Activated naive CD4-positive, alpha-beta T cell treated with anti-CD3 and anti-CD28 coated beads, Interleukin-2, amount 10 ng/mL, durations not matched to agents 7 days and 5 days (primary cell): Measurements from ENCODE around the gene ST7L.

ENCODE experiments used
- CTCF ChIA-PET: fragments of 350-600 bp; sonication (Branson Sonifier 250); formaldehyde crosslinking; loops from one replicate; lab custom pipeline; 2021; ENCODE audit warnings: antibody characterized with exemption; lab: Charles Lee
- DNase-seq: peaks from one replicate; pipeline ENCODE4 v3.0.0-alpha.2; 2020
- H3K27ac Mint-ChIP-seq: one replicate; pipeline ENCODE4 v1.8.0; 2021; ENCODE audit warnings: mild to moderate bottlenecking, moderate library complexity, mixed read lengths
- H3K27me3 Mint-ChIP-seq: one replicate; pipeline ENCODE4 v1.8.0; 2021; ENCODE audit warnings: mild to moderate bottlenecking, mixed read lengths
- H3K36me3 Mint-ChIP-seq: one replicate; pipeline ENCODE4 v1.8.0; 2021; ENCODE audit warnings: mixed read lengths
- H3K4me1 Mint-ChIP-seq: one replicate; pipeline ENCODE4 v1.8.0; 2021; ENCODE audit warnings: mixed read lengths
- H3K4me3 Mint-ChIP-seq: one replicate; pipeline ENCODE4 v1.8.0; 2021; ENCODE audit warnings: mild to moderate bottlenecking, moderate library complexity, mixed read lengths
- H3K9me3 Mint-ChIP-seq: one replicate; pipeline ENCODE4 v1.8.0; 2021; ENCODE audit warnings: mixed read lengths

The ST7L gene

GRCh38 chr1:112594208-112594876, 24.6 kb downstream of the ST7L start:
- H3K9me3 Mint-ChIP-seq: no peaks in the 10 kb centered on the region
- no peaks in the 10 kb centered on the region for H3K27me3 Mint-ChIP-seq
- DNase-seq: no peak
- no peak overlapping the region for H3K27ac Mint-ChIP-seq
- H3K4me1 Mint-ChIP-seq: no peaks in the 10 kb centered on the region
- no peak overlapping the region for H3K4me3 Mint-ChIP-seq
- peaks cover 10% of the 10 kb centered on the region for H3K36me3 Mint-ChIP-seq
- CTCF ChIA-PET: no interaction called here

GRCh38 chr1:112589766-112590165, 29.2 kb downstream of the ST7L start:
- no peaks in the 10 kb centered on the region for H3K4me1 Mint-ChIP-seq
- H3K9me3 Mint-ChIP-seq: no peaks in the 10 kb centered on the region
- H3K36me3 Mint-ChIP-seq: peaks cover 9% of the 10 kb centered on the region
- no peak for DNase-seq
- H3K27ac Mint-ChIP-seq: no peak overlapping the region
- no peaks in the 10 kb centered on the region for H3K27me3 Mint-ChIP-seq
- CTCF ChIA-PET: no interaction called here
- H3K4me3 Mint-ChIP-seq: no peak overlapping the region

- H3K4me3 Mint-ChIP-seq: no peak overlapping the region
- CTCF ChIA-PET: interaction anchor here (0.6 kb wide), 1 partner anchor 367 kb away, joined by 3 read pairs; no protein-coding TSS in a partner anchor
- H3K27me3 Mint-ChIP-seq: no peaks in the 10 kb centered on the region
- H3K36me3 Mint-ChIP-seq: no peaks in the 10 kb centered on the region
- no peak for DNase-seq
- no peaks in the 10 kb centered on the region for H3K4me1 Mint-ChIP-seq
- no peak overlapping the region for H3K27ac Mint-ChIP-seq
- H3K9me3 Mint-ChIP-seq: no peaks in the 10 kb centered on the region
Measured at GRCh38 chr1:112583366-112583765, 35.6 kb downstream of the ST7L start.

GRCh38 chr1:112581586-112582192, 37.3 kb downstream of the ST7L start:
- no peak overlapping the region for H3K4me3 Mint-ChIP-seq
- CTCF ChIA-PET: interaction anchor here (1.2 kb wide), 1 partner anchor 93 kb away, joined by 3 read pairs; the partner anchor contains the start of gene MOV10
- peaks cover 7% of the 10 kb centered on the region for H3K36me3 Mint-ChIP-seq
- H3K27ac Mint-ChIP-seq: no peak overlapping the region
- no peaks in the 10 kb centered on the region for H3K9me3 Mint-ChIP-seq
- H3K4me1 Mint-ChIP-seq: no peaks in the 10 kb centered on the region
- no peak for DNase-seq
- H3K27me3 Mint-ChIP-seq: no peaks in the 10 kb centered on the region

GRCh38 chr1:112579801-112580510, 39.0 kb downstream of the ST7L start:
- DNase-seq: no peak

GRCh38 chr1:112576240-112576639, 42.7 kb downstream of the ST7L start:
- Mint-ChIP-seq H3K9me3 (no peaks in the 10 kb centered on the region), H3K27ac (no peak overlapping the region), H3K4me3 (no peak overlapping the region), H3K27me3 (no peaks in the 10 kb centered on the region), H3K36me3 (peaks cover 17% of the 10 kb centered on the region), H3K4me1 (no peaks in the 10 kb centered on the region)
- CTCF ChIA-PET: no interaction called here
- DNase-seq: no peak

More at GRCh38 chr1:112579801-112580510, 39.0 kb downstream of the ST7L start:
- Mint-ChIP-seq H3K36me3 (peaks cover 14% of the 10 kb centered on the region), H3K4me1 (no peaks in the 10 kb centered on the region), H3K4me3 (no peak overlapping the region), H3K27me3 (no peaks in the 10 kb centered on the region), H3K27ac (no peak overlapping the region), H3K9me3 (no peaks in the 10 kb centered on the region)
- CTCF ChIA-PET: no interaction called here

GRCh38 chr1:112575154-112575804, 43.7 kb downstream of the ST7L start:
- H3K36me3 Mint-ChIP-seq: peaks cover 17% of the 10 kb centered on the region
- H3K9me3 Mint-ChIP-seq: no peaks in the 10 kb centered on the region
- no peak overlapping the region for H3K4me3 Mint-ChIP-seq
- H3K4me1 Mint-ChIP-seq: no peaks in the 10 kb centered on the region
- CTCF ChIA-PET: no interaction called here
- DNase-seq: no peak
- no peak overlapping the region for H3K27ac Mint-ChIP-seq
- no peaks in the 10 kb centered on the region for H3K27me3 Mint-ChIP-seq

GRCh38 chr1:112565800-112566199, 53.1 kb downstream of the ST7L start:
- Mint-ChIP-seq H3K9me3 (no peaks in the 10 kb centered on the region), H3K36me3 (peaks cover 3% of the 10 kb centered on the region), H3K4me3 (no peak overlapping the region), H3K27me3 (no peaks in the 10 kb centered on the region), H3K4me1 (no peaks in the 10 kb centered on the region), H3K27ac (no peak overlapping the region)
- no peak for DNase-seq
- CTCF ChIA-PET: no interaction called here

GRCh38 chr1:112564081-112564480, 54.9 kb downstream of the ST7L start:
- Mint-ChIP-seq H3K27me3 (no peaks in the 10 kb centered on the region), H3K4me1 (no peaks in the 10 kb centered on the region), H3K9me3 (no peaks in the 10 kb centered on the region), H3K27ac (no peak overlapping the region), H3K36me3 (peaks cover under 1% of the 10 kb centered on the region), H3K4me3 (no peak overlapping the region)
- CTCF ChIA-PET: no interaction called here
- no peak for DNase-seq

- no peak for DNase-seq
- CTCF ChIA-PET: interaction anchor here (0.5 kb wide), 1 partner anchor 26 kb away, joined by 3 read pairs; no protein-coding TSS in a partner anchor
- Mint-ChIP-seq H3K27me3 (no peaks in the 10 kb centered on the region), H3K4me1 (no peaks in the 10 kb centered on the region), H3K27ac (no peak overlapping the region), H3K4me3 (no peak overlapping the region), H3K9me3 (no peaks in the 10 kb centered on the region), H3K36me3 (no peaks in the 10 kb centered on the region)
Measured at GRCh38 chr1:112563341-112563740, 55.6 kb downstream of the ST7L start.

- Mint-ChIP-seq H3K4me3 (no peak overlapping the region), H3K27ac (no peak overlapping the region), H3K9me3 (no peaks in the 10 kb centered on the region), H3K4me1 (peaks cover 2% of the 10 kb centered on the region), H3K36me3 (peaks cover 4% of the 10 kb centered on the region), H3K27me3 (no peaks in the 10 kb centered on the region)
- CTCF ChIA-PET: interaction anchor here (0.6 kb wide), 1 partner anchor 739 kb away, joined by 3 read pairs; no protein-coding TSS in a partner anchor
- no peak for DNase-seq
Measured at GRCh38 chr1:112558634-112559033, 60.3 kb downstream of the ST7L start.

- peaks cover 2% of the 10 kb centered on the region for H3K4me1 Mint-ChIP-seq
- H3K4me3 Mint-ChIP-seq: no peak overlapping the region
- CTCF ChIA-PET: no interaction called here
- H3K27ac Mint-ChIP-seq: no peak overlapping the region
- H3K9me3 Mint-ChIP-seq: no peaks in the 10 kb centered on the region
- DNase-seq: no peak
- H3K36me3 Mint-ChIP-seq: peaks cover 4% of the 10 kb centered on the region
- no peaks in the 10 kb centered on the region for H3K27me3 Mint-ChIP-seq
Measured at GRCh38 chr1:112557385-112557784, 61.6 kb downstream of the ST7L start.

GRCh38 chr1:112554411-112554810, 64.5 kb downstream of the ST7L start:
- H3K27me3 Mint-ChIP-seq: no peaks in the 10 kb centered on the region
- no peaks in the 10 kb centered on the region for H3K9me3 Mint-ChIP-seq
- no peak overlapping the region for H3K4me3 Mint-ChIP-seq
- H3K27ac Mint-ChIP-seq: no peak overlapping the region
- peaks cover 4% of the 10 kb centered on the region for H3K36me3 Mint-ChIP-seq
- CTCF ChIA-PET: no interaction called here
- DNase-seq: no peak
- H3K4me1 Mint-ChIP-seq: peaks cover 2% of the 10 kb centered on the region

GRCh38 chr1:112549590-112549989, 69.4 kb downstream of the ST7L start:
- H3K4me1 Mint-ChIP-seq: no peaks in the 10 kb centered on the region
- DNase-seq: no peak
- H3K36me3 Mint-ChIP-seq: no peaks in the 10 kb centered on the region
- no peak overlapping the region for H3K27ac Mint-ChIP-seq
- no peaks in the 10 kb centered on the region for H3K27me3 Mint-ChIP-seq
- H3K4me3 Mint-ChIP-seq: no peak overlapping the region
- H3K9me3 Mint-ChIP-seq: no peaks in the 10 kb centered on the region
- CTCF ChIA-PET: no interaction called here
